ENCODE data around the gene POMGNT1.

The POMGNT1 gene

GRCh38 chr1:46183926-46184557, 14.2 kb downstream of the POMGNT1 start:
- H3K27ac Mint-ChIP-seq, result no peak overlapping the region
- H3K4me1 Mint-ChIP-seq, result peaks cover 13% of the 10 kb centered on the region

GRCh38 chr1:46183079-46183847, 15.0 kb downstream of the POMGNT1 start:
- Mint-ChIP-seq H3K4me3 (no peak overlapping the region), H3K4me1 (peaks cover 13% of the 10 kb centered on the region), H3K27me3 (no peaks in the 10 kb centered on the region), H3K27ac (no peak overlapping the region), H3K36me3 (no peaks in the 10 kb centered on the region), H3K9me3 (no peaks in the 10 kb centered on the region)
- CTCF ChIA-PET, result interaction anchor here (0.6 to 5.0 kb wide), 5 partner anchors 16 to 147 kb away, joined by 4 to 46 read pairs (median 11); no protein-coding TSS in a partner anchor
- no peak for DNase-seq

More at GRCh38 chr1:46183926-46184557, 14.2 kb downstream of the POMGNT1 start:
- H3K36me3 Mint-ChIP-seq, result no peaks in the 10 kb centered on the region
- no peak overlapping the region for H3K4me3 Mint-ChIP-seq
- no peaks in the 10 kb centered on the region for H3K27me3 Mint-ChIP-seq
- no peaks in the 10 kb centered on the region for H3K9me3 Mint-ChIP-seq
- no peak for DNase-seq
- CTCF ChIA-PET, result interaction anchor here (1.1 to 5.0 kb wide), 2 partner anchors 39 to 147 kb away, joined by 6 to 46 read pairs; no protein-coding TSS in a partner anchor

DNA sequence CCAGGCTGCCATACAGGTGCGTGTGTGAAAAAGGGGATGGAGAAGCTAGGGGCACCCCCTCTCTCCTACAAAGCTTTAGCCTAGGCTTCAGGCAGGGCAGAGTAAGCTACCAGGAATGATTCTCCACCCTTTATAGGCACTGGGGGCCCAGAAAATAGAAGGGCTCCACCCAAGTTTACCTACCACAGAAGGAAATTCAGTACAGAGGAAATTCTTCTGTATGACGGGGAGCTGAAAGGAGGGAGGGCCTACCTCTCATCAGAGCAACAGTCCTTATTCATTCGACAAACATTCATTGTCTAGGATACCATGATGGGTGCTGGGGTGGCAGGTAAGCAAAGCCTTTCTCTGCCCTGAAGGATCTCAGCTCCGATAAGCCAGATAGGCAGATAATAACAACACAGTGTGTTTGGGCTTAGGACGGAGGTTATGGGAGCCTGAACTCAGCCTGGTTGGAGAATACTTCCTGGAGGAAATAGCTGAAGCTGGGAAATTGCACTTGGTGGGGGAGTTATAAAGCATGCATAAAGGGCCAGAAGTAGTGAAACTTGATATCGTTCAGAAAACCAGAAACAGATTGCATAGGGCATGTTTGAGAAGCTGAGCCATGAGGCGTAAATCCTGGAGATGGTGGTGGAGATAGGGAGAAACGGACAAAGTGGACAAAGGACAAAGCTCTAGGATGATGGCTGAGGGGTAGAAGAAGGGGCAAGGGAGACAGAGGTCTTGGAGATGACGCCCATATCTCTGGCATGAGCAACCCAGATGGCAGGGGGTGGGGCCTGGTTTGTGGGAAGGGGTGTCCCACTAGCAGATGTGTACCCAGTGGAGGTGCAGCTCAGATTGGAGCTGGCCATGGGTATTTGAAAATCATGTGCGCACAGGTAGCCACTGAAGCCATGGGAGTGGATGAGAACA, 16.6 kb downstream of the POMGNT1 start:
- no peak overlapping the region for H3K4me3 Mint-ChIP-seq
- no peaks in the 10 kb centered on the region for H3K36me3 Mint-ChIP-seq
- CTCF ChIA-PET, result interaction anchor here (0.7 to 5.0 kb wide), 9 partner anchors 9 to 145 kb away, joined by 3 to 46 read pairs (median 4); no protein-coding TSS in a partner anchor
- no peak overlapping the region for H3K27ac Mint-ChIP-seq
- H3K27me3 Mint-ChIP-seq, result no peaks in the 10 kb centered on the region
- peaks cover 13% of the 10 kb centered on the region for H3K4me1 Mint-ChIP-seq
- H3K9me3 Mint-ChIP-seq, result no peaks in the 10 kb centered on the region
- no peak for DNase-seq

GRCh38 chr1:46180082-46180616, 18.1 kb downstream of the POMGNT1 start:
- no peak overlapping the region for H3K27ac Mint-ChIP-seq
- no peaks in the 10 kb centered on the region for H3K27me3 Mint-ChIP-seq
- CTCF ChIA-PET, result interaction anchor here (1.7 to 5.9 kb wide), 4 partner anchors 8 to 144 kb away, joined by 3 to 46 read pairs (median 26); no protein-coding TSS in a partner anchor
- H3K9me3 Mint-ChIP-seq, result no peaks in the 10 kb centered on the region
- no peak overlapping the region for H3K4me3 Mint-ChIP-seq
- peak; percentile 26 for DNase-seq
- H3K36me3 Mint-ChIP-seq, result no peaks in the 10 kb centered on the region
- H3K4me1 Mint-ChIP-seq, result peaks cover 13% of the 10 kb centered on the region

DNA sequence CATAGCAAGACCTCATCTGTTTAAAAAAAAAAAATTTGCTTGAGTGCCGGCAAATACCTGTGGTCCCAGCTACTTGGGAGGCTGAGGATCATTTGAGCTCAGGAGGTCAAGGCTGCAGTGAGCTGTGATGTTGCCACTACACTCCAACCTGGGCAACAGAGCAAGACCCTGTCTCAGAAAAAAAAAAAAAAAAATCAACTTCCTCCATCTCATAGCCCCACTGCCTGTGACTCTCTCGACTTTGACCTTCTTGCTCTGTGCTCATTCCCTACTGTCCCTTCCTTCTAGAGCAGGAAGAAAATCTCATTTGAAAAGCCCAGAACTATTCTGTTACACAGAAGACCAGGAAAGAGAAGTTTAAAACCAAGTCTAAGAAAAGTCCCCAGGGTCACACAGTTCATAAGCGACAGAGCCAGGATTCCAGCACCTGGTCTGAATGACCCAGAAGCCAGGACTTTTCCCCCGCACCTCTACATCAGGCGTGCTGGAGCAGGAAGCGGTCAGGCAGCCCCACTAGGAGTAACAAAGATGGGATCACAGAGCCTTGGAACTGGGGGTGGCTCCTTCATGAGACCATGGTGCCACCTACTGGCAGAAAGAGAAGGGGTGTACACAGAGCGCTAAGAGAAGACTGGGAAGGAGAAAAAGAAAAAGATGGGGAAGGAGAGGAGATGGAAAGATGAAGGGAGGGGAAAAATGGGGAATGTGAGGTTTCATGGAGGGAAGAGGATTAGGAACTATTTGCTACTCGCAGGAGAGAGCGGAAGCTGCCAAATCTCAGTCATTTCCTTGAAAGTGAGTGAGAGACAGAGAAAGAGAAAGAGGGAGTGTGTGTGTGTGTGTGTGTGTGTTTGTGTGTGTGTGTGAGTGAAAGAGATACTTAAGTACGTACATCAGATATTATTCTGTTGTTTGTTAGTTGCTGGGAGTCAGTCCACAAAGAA, 18.8 kb downstream of the POMGNT1 start:
- no peaks in the 10 kb centered on the region for H3K9me3 Mint-ChIP-seq
- CTCF ChIA-PET, result interaction anchor here (0.6 to 5.9 kb wide), 5 partner anchors 10 to 1548 kb away, joined by 3 to 45 read pairs (median 3); no protein-coding TSS in a partner anchor
- no peak overlapping the region for H3K27ac Mint-ChIP-seq
- no peaks in the 10 kb centered on the region for H3K27me3 Mint-ChIP-seq
- H3K4me3 Mint-ChIP-seq, result no peak overlapping the region
- peak; percentile 78 for DNase-seq
- H3K36me3 Mint-ChIP-seq, result no peaks in the 10 kb centered on the region
- H3K4me1 Mint-ChIP-seq, result peaks cover 7% of the 10 kb centered on the region

- Mint-ChIP-seq H3K36me3 (no peaks in the 10 kb centered on the region), H3K9me3 (no peaks in the 10 kb centered on the region), H3K4me1 (no peaks in the 10 kb centered on the region), H3K27me3 (peaks cover 16% of the 10 kb centered on the region), H3K27ac (no peak within 1 kb of the TSS), H3K4me3 (no peak within 1 kb of the TSS)
- DNase-seq, result no peak
- CTCF ChIA-PET, result interaction anchor here (1.8 to 5.9 kb wide), 2 partner anchors 10 to 139 kb away, joined by 8 to 45 read pairs; no protein-coding TSS in a partner anchor
These were observed 21.9 kb downstream of the POMGNT1 start, which contains the start of gene P3R3URF for GRCh38 chr1:46176211-46176865. Gene P3R3URF, minus strand, starts transcription at chr1:46176488. Its CDS starts 17 bp downstream, at chr1:46176471.

DNA sequence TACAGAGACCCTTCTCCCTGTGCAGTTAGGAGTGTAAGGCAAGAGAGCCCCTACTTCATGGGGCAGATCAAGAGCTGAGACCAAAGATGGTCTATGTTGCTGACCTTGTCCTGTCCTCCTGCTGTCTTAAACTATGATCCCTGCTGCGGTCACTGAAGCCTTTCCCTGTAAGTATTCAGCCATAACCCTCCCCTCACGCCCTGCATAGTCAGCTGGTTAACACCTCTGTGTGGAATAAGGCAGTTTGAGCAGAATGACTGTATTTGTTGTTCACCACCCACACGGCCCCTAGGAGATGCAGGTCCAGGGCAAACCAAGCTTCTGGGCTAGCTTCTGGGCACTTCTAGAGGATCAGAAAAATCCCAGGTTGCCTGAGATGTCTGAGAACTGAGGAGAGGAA, 23.0 kb downstream of the POMGNT1 start:
- no peaks in the 10 kb centered on the region for H3K36me3 Mint-ChIP-seq
- no peak overlapping the region for H3K27ac Mint-ChIP-seq
- peaks cover 26% of the 10 kb centered on the region for H3K27me3 Mint-ChIP-seq
- CTCF ChIA-PET, result interaction anchor here (0.7 to 5.9 kb wide), 2 partner anchors 49 to 138 kb away, joined by 3 to 45 read pairs; no protein-coding TSS in a partner anchor
- H3K4me1 Mint-ChIP-seq, result no peaks in the 10 kb centered on the region
- no peaks in the 10 kb centered on the region for H3K9me3 Mint-ChIP-seq
- DNase-seq, result no peak
- H3K4me3 Mint-ChIP-seq, result no peak overlapping the region

- Mint-ChIP-seq H3K4me3 (no peak within 1 kb of the TSS), H3K36me3 (no peaks in the 10 kb centered on the region), H3K9me3 (no peaks in the 10 kb centered on the region), H3K27me3 (peaks cover 32% of the 10 kb centered on the region), H3K27ac (no peak within 1 kb of the TSS), H3K4me1 (no peaks in the 10 kb centered on the region)
- CTCF ChIA-PET, result interaction anchor here (0.7 to 5.9 kb wide), 2 partner anchors 49 to 138 kb away, joined by 3 to 45 read pairs; no protein-coding TSS in a partner anchor
- DNase-seq, result no peak
These were observed 23.6 kb downstream of the POMGNT1 start, which contains the start of gene TSPAN1 for GRCh38 chr1:46174448-46175231. Gene TSPAN1, plus strand, starts transcription at chr1:46175087. Its CDS starts 6,021 bp downstream, at chr1:46181108.

GRCh38 chr1:46173361-46173856, 24.8 kb downstream of the POMGNT1 start:
- no peak for DNase-seq
- Mint-ChIP-seq H3K36me3 (no peaks in the 10 kb centered on the region), H3K27me3 (peaks cover 42% of the 10 kb centered on the region), H3K27ac (no peak overlapping the region), H3K4me1 (no peaks in the 10 kb centered on the region), H3K9me3 (no peaks in the 10 kb centered on the region), H3K4me3 (no peak overlapping the region)
- CTCF ChIA-PET, result interaction anchor here (1.1 kb wide), 1 partner anchor 16 kb away, joined by 4 read pairs; no protein-coding TSS in a partner anchor

- CTCF ChIA-PET, result interaction anchor here (1.1 to 1.5 kb wide), 2 partner anchors 9 to 134 kb away, joined by 3 to 7 read pairs; no protein-coding TSS in a partner anchor
- H3K36me3 Mint-ChIP-seq, result no peaks in the 10 kb centered on the region
- peaks cover 51% of the 10 kb centered on the region for H3K27me3 Mint-ChIP-seq
- no peak for DNase-seq
- H3K27ac Mint-ChIP-seq, result no peak overlapping the region
- no peak overlapping the region for H3K4me3 Mint-ChIP-seq
- no peaks in the 10 kb centered on the region for H3K9me3 Mint-ChIP-seq
- peaks cover 6% of the 10 kb centered on the region for H3K4me1 Mint-ChIP-seq
These were observed 25.9 kb downstream of the POMGNT1 start for GRCh38 chr1:46172321-46172720.

- Mint-ChIP-seq H3K27me3 (peaks cover 55% of the 10 kb centered on the region), H3K9me3 (no peaks in the 10 kb centered on the region), H3K36me3 (no peaks in the 10 kb centered on the region), H3K4me3 (no peak overlapping the region), H3K4me1 (peaks cover 10% of the 10 kb centered on the region), H3K27ac (no peak overlapping the region)
- CTCF ChIA-PET, result interaction anchor here (1.1 to 1.5 kb wide), 2 partner anchors 10 to 134 kb away, joined by 3 to 7 read pairs; no protein-coding TSS in a partner anchor
- DNase-seq, result no peak
These were observed 26.4 kb downstream of the POMGNT1 start for GRCh38 chr1:46171871-46172270.

Data from activated naive CD4-positive, alpha-beta T cell treated with anti-CD3 and anti-CD28 coated beads, Interleukin-2, amount 10 ng/mL, durations not matched to agents 7 days and 5 days (primary cell).